Measurements from ENCODE around the gene RBP3.

DNA sequence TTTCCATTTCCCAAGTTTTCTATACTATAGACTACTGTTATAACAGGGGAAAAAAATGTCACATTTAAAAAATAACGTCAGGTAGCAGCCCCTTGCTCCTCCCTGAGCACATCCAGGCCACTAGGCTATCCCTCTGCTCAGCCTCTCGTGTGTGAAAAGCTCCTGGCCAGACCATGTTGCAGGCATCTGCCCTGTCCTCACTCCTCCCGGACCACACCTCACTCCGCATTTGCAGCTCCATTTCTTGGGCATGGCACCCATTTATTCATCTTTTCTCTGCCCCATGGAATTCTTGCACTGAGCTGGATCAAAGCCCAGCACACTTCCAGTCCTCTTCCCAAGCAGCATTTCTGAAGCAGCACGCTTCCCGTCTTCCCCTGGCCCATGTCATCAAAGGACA lies 27.4 kb upstream of the RBP3 start:
- TF ChIP-seq, protein P1, sequence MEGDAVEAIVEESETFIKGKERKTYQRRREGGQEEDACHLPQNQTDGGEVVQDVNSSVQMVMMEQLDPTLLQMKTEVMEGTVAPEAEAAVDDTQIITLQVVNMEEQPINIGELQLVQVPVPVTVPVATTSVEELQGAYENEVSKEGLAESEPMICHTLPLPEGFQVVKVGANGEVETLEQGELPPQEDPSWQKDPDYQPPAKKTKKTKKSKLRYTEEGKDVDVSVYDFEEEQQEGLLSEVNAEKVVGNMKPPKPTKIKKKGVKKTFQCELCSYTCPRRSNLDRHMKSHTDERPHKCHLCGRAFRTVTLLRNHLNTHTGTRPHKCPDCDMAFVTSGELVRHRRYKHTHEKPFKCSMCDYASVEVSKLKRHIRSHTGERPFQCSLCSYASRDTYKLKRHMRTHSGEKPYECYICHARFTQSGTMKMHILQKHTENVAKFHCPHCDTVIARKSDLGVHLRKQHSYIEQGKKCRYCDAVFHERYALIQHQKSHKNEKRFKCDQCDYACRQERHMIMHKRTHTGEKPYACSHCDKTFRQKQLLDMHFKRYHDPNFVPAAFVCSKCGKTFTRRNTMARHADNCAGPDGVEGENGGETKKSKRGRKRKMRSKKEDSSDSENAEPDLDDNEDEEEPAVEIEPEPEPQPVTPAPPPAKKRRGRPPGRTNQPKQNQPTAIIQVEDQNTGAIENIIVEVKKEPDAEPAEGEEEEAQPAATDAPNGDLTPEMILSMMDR (IDR thresholded peaks at IDR 0.05) = no peak
- TF ChIP-seq POLR2A (IDR thresholded peaks at IDR 0.05) = no peak

All from stomach (tissue), 4 donors.